Measurements from ENCODE around the gene EEFSEC.

- TF ChIP-seq TAF1 (IDR thresholded peaks at IDR 0.05; ENCODE audit: low read depth) (no peak), CTCF (IDR thresholded peaks at IDR 0.05; ENCODE audit: poor library complexity, severe bottlenecking) (no peak), EZH2 (IDR thresholded peaks at IDR 0.05; ENCODE audit: borderline replicate concordance, insufficient read depth, low read length, poor library complexity, severe bottlenecking) (no peak), EP300 (conservative IDR thresholded peaks at IDR 0.05; ENCODE audit: poor library complexity, severe bottlenecking) (no peak), MXI1 (conservative IDR thresholded peaks at IDR 0.05; ENCODE audit: poor library complexity, severe bottlenecking) (no peak), POLR2AphosphoS5 (IDR thresholded peaks at IDR 0.05) (no peak), SMC3 (conservative IDR thresholded peaks at IDR 0.05; ENCODE audit: poor library complexity) (no peak)
- TF ChIP-seq, protein P1, sequence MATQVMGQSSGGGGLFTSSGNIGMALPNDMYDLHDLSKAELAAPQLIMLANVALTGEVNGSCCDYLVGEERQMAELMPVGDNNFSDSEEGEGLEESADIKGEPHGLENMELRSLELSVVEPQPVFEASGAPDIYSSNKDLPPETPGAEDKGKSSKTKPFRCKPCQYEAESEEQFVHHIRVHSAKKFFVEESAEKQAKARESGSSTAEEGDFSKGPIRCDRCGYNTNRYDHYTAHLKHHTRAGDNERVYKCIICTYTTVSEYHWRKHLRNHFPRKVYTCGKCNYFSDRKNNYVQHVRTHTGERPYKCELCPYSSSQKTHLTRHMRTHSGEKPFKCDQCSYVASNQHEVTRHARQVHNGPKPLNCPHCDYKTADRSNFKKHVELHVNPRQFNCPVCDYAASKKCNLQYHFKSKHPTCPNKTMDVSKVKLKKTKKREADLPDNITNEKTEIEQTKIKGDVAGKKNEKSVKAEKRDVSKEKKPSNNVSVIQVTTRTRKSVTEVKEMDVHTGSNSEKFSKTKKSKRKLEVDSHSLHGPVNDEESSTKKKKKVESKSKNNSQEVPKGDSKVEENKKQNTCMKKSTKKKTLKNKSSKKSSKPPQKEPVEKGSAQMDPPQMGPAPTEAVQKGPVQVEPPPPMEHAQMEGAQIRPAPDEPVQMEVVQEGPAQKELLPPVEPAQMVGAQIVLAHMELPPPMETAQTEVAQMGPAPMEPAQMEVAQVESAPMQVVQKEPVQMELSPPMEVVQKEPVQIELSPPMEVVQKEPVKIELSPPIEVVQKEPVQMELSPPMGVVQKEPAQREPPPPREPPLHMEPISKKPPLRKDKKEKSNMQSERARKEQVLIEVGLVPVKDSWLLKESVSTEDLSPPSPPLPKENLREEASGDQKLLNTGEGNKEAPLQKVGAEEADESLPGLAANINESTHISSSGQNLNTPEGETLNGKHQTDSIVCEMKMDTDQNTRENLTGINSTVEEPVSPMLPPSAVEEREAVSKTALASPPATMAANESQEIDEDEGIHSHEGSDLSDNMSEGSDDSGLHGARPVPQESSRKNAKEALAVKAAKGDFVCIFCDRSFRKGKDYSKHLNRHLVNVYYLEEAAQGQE (IDR thresholded peaks at IDR 0.05; ENCODE audit: borderline replicate concordance), result no peak
These were observed 23.1 kb downstream of the EEFSEC start for GRCh38 chr3:128176276-128176833.

Data from neural cell (in vitro differentiated cells).